Measurements from ENCODE around the gene SMIM11. TPM values are rescaled to one million over a fixed set of nuclear protein-coding genes. Genes with fewer than 3 reads are reported as not detected.

SMIM11 gene
- total RNA-seq, 1 experiment from 2014 or later: 2.3 TPM

- Histone ChIP-seq H3K14ac (ENCODE audit: insufficient read depth, low read length) (no peak overlapping the region), H2AFZ (ENCODE audit: low read length) (no peak overlapping the region)
- H3K27ac Mint-ChIP-seq: no peak overlapping the region
Observed at GRCh38 chr21:34367320-34367935, 7.9 kb upstream of the SMIM11 start.

More at GRCh38 chr21:34367320-34367935, 7.9 kb upstream of the SMIM11 start:
- Histone ChIP-seq H3K27me3 (ENCODE audit: insufficient read depth, low read length) (no peaks in the 10 kb centered on the region), H3K9ac (ENCODE audit: extremely low read depth, insufficient read length, low read length) (no peak overlapping the region), H2BK5ac (ENCODE audit: insufficient read length, low read length) (no peak overlapping the region), H3K9me3 (ENCODE audit: control insufficient read depth, low read depth, low read length) (no peaks in the 10 kb centered on the region), H3K4me1 (ENCODE audit: insufficient read depth, low read length) (no peaks in the 10 kb centered on the region), H4K8ac (replicated peaks; ENCODE audit: insufficient read length, low read depth, low read length) (no peak overlapping the region), H4K5ac (ENCODE audit: insufficient read length, low read depth, low read length) (no peak overlapping the region), H3K4me2 (ENCODE audit: insufficient read depth, insufficient read length, low read length) (no peak overlapping the region), H3T11ph (ENCODE audit: low read length) (no peak overlapping the region), H4K20me1 (ENCODE audit: control insufficient read depth, insufficient read depth, insufficient read length) (no peaks in the 10 kb centered on the region), H2BK15ac (ENCODE audit: low read depth, low read length) (no peak overlapping the region), H3K79me1 (ENCODE audit: insufficient read depth, low read depth, low read length, poor library complexity, severe bottlenecking) (no peaks in the 10 kb centered on the region), H2BK12ac (ENCODE audit: insufficient read length, low read depth, low read length) (no peak overlapping the region), H4K91ac (ENCODE audit: insufficient read length, low read depth, low read length) (no peak overlapping the region), H3K23ac (ENCODE audit: insufficient read length, low read depth, low read length) (no peak overlapping the region), H3K23me2 (ENCODE audit: insufficient read length, low read depth, low read length, poor library complexity, severe bottlenecking) (no peaks in the 10 kb centered on the region), H3K4ac (ENCODE audit: low read depth, low read length) (no peak overlapping the region), H2AK5ac (ENCODE audit: insufficient read length, low read length) (no peak overlapping the region), H2BK120ac (ENCODE audit: low read depth, low read length, poor library complexity, severe bottlenecking) (no peak overlapping the region), H3K56ac (ENCODE audit: insufficient read length, low read depth, low read length) (no peak overlapping the region), H2BK20ac (ENCODE audit: low read depth, low read length, poor library complexity, severe bottlenecking) (no peak overlapping the region), H3K27ac (ENCODE audit: insufficient read length, low read depth, low read length) (no peak overlapping the region), H3K79me2 (ENCODE audit: insufficient read depth, low read length) (no peaks in the 10 kb centered on the region), H3K18ac (ENCODE audit: insufficient read length, low read depth, low read length) (no peak overlapping the region)
- Mint-ChIP-seq H3K36me3 (ENCODE audit: insufficient read depth in 1 of 3, low read depth in 3 of 3) (no peaks in the 10 kb centered on the region), H3K4me3 (no peak overlapping the region), H3K27me3 (ENCODE audit: low read depth) (no peaks in the 10 kb centered on the region; the same call in none of the 2 replicates), H3K9me3 (no peaks in the 10 kb centered on the region), H3K4me1 (peaks cover 6 to 7% of the 10 kb centered on the region in 2 experiments)
- WGBS (ENCODE audit: extremely low coverage, insufficient read length, low lambda C conversion rate): no CpG with 5 or more reads among the region's 3 CpGs
- TF ChIP-seq CTCF (conservative IDR thresholded peaks at IDR 0.05): peak; percentile 84
- peak; percentile 50 for DNase-seq

All from H9 (cell line).